Naive B cell (primary cell): ENCODE results near the gene TXNDC16. TPM values are rescaled to one million over a fixed set of nuclear protein-coding genes. Genes with fewer than 3 reads are reported as not detected.
A peak's percentile ranks its signal among the peaks of the same experiment; 100 is the strongest.

ENCODE experiments used
- ATAC-seq, 2 donors: fragments of 150-1000 bp; cut with Tn5 transposase; 2 replicates each; pipeline ENCODE4 v1.10.0; 2021; ENCODE audit warnings: low read depth in 2 of 2, mild to moderate bottlenecking in 2 of 2, moderate library complexity in 2 of 2
- DNase-seq: peaks from one replicate; pipeline ENCODE4 v3.0.0; 2022
- H3K27ac Mint-ChIP-seq, 6 donors: one replicate each; pipeline ENCODE4 v1.8.0; 2020 to 2022; ENCODE audit warnings: mild to moderate bottlenecking in 6 of 6, mixed read lengths in 6 of 6, moderate library complexity in 5 of 6, inconsistent platforms in 2 of 6
- H3K27me3 Mint-ChIP-seq, 3 donors: one replicate each; pipeline ENCODE4 v1.8.0; 2021 to 2022; ENCODE audit warnings: mixed read lengths in 3 of 3, mild to moderate bottlenecking in 1 of 3
- H3K36me3 Mint-ChIP-seq, 2 donors: one replicate each; pipeline ENCODE4 v1.8.0; 2020 to 2022; ENCODE audit warnings: mixed read lengths in 2 of 2, inconsistent platforms in 1 of 2, mild to moderate bottlenecking in 1 of 2
- H3K4me1 Mint-ChIP-seq, 3 donors: one replicate each; pipeline ENCODE4 v1.8.0; 2020 to 2022; ENCODE audit warnings: mixed read lengths in 3 of 3, inconsistent platforms in 1 of 3, mild to moderate bottlenecking in 1 of 3, moderate library complexity in 1 of 3
- H3K4me3 Mint-ChIP-seq, 8 donors: one replicate each; pipeline ENCODE4 v1.8.0; 2020 to 2022; ENCODE audit warnings: mild to moderate bottlenecking in 8 of 8, mixed read lengths in 8 of 8, moderate library complexity in 8 of 8, inconsistent platforms in 2 of 8
- H3K9me3 Mint-ChIP-seq, 7 donors: one replicate each; pipeline ENCODE4 v1.8.0; 2020 to 2022; ENCODE audit warnings: mixed read lengths in 7 of 7, mild to moderate bottlenecking in 5 of 7, inconsistent platforms in 2 of 7, moderate library complexity in 1 of 7
- polyA plus RNA-seq, 6 donors: library from polyadenylated mRNA; unstranded; fragments of 300-500 nt; fragmentation: Illumina TruSeq; gene quantifications; one replicate each; pipeline ENCODE4 v1.2.3, GENCODE V29; 2021; ENCODE audit warnings: low read depth in 6 of 6

TXNDC16 gene
- polyA plus RNA-seq, 6 donors from 2014 or later: 0.78 to 1.9 (median 1.4) TPM; not detected in 1

DNA sequence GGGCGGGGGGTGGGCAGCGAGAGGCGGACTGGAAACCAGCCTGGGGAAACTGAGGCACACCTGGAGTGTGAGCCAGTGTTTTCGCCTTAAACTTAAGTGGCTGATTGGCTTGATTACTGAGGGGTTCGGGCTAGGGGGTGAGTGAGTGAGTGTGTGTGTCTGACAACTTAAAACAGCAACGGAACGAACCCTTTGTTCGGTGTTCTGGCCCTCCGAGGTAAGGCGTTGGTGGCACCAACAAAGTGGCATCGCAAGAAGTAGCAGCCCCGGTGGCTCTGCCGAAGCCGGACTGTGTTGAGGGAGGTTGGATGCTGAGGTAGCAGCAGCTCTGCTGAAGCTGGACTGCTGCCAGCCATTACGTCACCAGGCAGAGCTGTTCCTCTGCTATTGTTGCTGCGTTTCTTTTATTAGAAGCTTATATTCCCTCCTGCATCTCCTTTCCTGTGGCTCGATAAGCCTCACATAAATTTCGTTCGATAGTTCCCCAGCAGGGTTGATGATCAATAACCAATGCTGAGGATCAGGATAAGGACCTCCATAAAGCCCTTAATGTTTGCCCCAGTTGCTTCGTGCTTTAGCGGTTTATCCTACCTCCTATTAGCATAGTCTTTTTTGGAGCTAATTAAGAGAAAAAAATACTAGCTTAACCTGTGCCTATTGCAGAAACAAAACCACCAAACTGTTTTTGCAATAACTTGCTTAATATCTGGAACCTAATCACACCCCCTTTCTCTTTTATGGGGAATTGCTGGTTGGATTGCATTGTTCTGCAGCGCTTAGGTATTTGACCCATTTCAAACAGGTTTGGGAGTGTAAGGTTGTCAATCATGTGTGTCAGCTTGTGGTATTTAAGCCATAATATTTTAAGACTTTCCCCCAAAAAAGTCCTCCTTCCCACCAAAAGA, 1.6 kb upstream of the TXNDC16 start:
- Mint-ChIP-seq H3K27me3 (peaks cover 0 to 4% (median 0%) of the 10 kb centered on the region in 3 donors), H3K27ac (peak overlapping the region; percentile 88 to 94 (median 93)), H3K9me3 (peaks cover 0 to 8% (median 1%) of the 10 kb centered on the region in 7 donors), H3K4me1 (peaks cover 14 to 22% (median 15%) of the 10 kb centered on the region in 3 donors), H3K36me3 (peaks cover 0 to 6% of the 10 kb centered on the region in 2 donors), H3K4me3 (peak overlapping the region; percentile 90 to 97 (median 96))
- DNase-seq (peak; percentile 74), ATAC-seq (peak; percentile 9 to 11)

DNA sequence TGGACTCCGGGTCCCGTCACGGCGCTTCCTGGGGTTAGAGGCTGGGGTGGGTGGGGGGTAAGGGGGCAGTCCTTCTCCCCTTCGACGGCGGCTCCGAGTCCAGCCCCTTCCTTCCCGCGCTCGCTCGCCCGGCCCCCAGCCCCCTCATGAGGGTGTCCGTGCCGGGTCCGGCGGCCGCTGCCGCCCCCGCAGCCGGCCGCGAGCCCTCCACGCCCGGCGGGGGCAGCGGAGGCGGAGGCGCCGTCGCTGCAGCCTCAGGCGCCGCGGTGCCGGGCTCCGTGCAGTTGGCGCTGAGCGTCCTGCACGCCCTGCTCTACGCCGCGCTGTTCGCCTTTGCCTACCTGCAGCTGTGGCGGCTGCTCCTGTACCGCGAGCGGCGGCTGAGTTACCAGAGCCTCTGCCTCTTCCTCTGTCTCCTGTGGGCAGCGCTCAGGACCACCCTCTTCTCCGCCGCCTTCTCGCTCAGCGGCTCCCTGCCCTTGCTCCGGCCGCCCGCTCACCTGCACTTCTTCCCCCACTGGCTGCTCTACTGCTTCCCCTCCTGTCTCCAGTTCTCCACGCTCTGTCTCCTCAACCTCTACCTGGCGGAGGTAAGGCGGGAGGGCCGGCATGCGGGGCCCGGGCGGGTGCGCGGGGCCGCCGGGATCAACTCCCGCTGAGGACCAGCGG, 831 bp upstream of the TXNDC16 start:
- peaks cover 14 to 22% (median 15%) of the 10 kb centered on the region in 3 donors for H3K4me1 Mint-ChIP-seq
- H3K4me3 Mint-ChIP-seq: peak overlapping the region; percentile 90 to 97 (median 96)
- H3K9me3 Mint-ChIP-seq: no peaks in the 10 kb centered on the region
- peaks cover 0 to 4% (median 0%) of the 10 kb centered on the region in 3 donors for H3K27me3 Mint-ChIP-seq
- H3K36me3 Mint-ChIP-seq: no peaks in the 10 kb centered on the region
- DNase-seq: peak; percentile 46
- H3K27ac Mint-ChIP-seq: peak overlapping the region; percentile 44 to 94 (median 84)
- ATAC-seq: peak; percentile 16 to 22

DNA sequence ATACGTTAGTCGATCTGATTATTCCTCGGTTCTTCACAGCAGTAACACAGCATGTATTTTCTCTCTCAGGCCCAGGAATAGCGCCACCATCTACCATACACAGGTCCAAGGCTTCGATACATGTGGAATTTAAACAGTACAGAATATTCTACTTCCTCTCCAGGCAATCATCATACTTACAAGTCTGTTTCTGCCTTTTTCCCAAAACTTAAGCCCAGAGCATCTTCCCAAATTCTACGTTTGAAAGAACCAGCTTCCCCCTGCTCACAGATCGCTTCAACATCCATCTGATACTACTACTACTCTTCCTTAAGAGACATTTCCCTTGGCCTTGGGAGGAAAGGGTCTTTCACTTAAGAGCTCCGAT, 626 bp downstream of the TXNDC16 start:
- Mint-ChIP-seq H3K4me3 (peak overlapping the region; percentile 81 to 96 (median 90)), H3K27me3 (peaks cover 0 to 4% (median 0%) of the 10 kb centered on the region in 3 donors), H3K36me3 (no peaks in the 10 kb centered on the region), H3K4me1 (peaks cover 14 to 22% (median 15%) of the 10 kb centered on the region in 3 donors), H3K27ac (peak overlapping the region; percentile 87 to 96 (median 90)), H3K9me3 (no peaks in the 10 kb centered on the region)
- DNase-seq (peak; percentile 19), ATAC-seq (no peak)

DNA sequence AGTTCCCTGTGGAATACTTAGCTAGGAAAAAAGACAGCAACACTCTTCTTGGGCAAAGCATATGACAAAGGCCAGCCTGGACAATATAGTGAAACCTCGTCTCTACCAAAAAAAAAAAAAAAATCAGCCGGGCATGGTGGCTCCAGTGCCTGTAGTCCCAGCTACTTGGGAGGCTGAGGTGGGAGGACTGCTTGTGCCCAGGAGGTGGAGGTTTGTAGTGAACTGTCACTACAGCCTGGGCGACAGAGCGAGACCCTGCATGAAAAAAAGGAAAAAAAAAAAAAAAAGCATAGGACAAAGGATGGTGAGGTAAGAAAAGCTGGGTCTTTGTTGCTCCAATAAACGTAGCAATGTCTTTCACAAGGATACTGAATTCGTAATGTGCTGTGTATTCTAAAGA, 1.1 kb downstream of the TXNDC16 start:
- no peak for DNase-seq
- ATAC-seq: no peak
- Mint-ChIP-seq H3K9me3 (no peaks in the 10 kb centered on the region), H3K36me3 (no peaks in the 10 kb centered on the region), H3K27ac (peak overlapping the region in 3 of 6 donors; percentile 87 to 88 (median 88)), H3K4me1 (peaks cover 17 to 22% (median 20%) of the 10 kb centered on the region in 3 donors), H3K27me3 (peaks cover 0 to 4% (median 0%) of the 10 kb centered on the region in 3 donors), H3K4me3 (peak overlapping the region; percentile 81 to 96 (median 90))

DNA sequence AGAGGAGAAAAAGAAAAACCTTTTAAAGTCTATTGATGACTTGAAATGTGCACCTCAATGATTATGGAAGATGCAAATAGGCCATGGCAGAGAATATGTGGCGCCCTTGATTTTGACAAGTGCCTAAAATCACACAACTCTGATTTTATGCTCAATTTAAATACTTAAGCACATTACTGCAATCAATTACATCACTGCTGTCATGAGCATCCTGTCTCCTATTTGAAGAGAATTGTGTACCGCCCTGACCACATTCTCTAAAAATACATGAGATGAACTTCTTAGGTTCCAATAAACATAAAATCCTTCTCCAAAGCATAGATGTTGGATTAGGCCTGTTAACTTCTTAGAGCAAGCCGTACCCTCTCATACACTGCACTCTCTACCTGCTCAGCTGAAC, 1.6 kb downstream of the TXNDC16 start:
- Mint-ChIP-seq H3K27me3 (peaks cover 0 to 4% (median 0%) of the 10 kb centered on the region in 3 donors), H3K27ac (no peak overlapping the region), H3K4me3 (peak overlapping the region in 6 of 8 donors; percentile 13 to 90 (median 70)), H3K9me3 (no peaks in the 10 kb centered on the region), H3K36me3 (no peaks in the 10 kb centered on the region), H3K4me1 (peaks cover 23 to 27% (median 25%) of the 10 kb centered on the region in 3 donors)
- DNase-seq (no peak), ATAC-seq (no peak)

DNA sequence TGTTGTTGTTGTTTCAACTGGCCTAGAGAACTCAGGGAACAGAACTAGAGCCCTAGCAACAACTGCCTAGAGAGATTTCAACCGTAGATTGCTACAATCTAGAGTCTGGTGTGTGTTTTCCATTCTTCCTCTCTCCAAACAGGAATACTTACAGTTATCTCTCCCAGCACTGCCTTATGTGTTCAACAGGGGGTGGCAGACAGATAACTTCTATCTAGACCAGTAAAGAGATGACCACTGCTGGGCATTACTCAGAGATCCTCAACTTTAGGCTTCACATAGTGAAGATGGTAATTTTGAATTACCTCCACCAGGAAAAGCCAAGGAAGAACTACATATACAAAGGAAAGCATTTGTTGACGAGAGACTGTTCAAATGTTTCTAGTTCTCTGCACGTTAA, 4.8 kb downstream of the TXNDC16 start:
- H3K27me3 Mint-ChIP-seq: no peaks in the 10 kb centered on the region
- H3K4me1 Mint-ChIP-seq: peaks cover 17 to 21% (median 20%) of the 10 kb centered on the region in 3 donors
- H3K27ac Mint-ChIP-seq: no peak overlapping the region
- no peak overlapping the region for H3K4me3 Mint-ChIP-seq
- no peak for ATAC-seq
- H3K9me3 Mint-ChIP-seq: no peaks in the 10 kb centered on the region
- DNase-seq: no peak
- H3K36me3 Mint-ChIP-seq: peaks cover 0 to 4% of the 10 kb centered on the region in 2 donors

DNA sequence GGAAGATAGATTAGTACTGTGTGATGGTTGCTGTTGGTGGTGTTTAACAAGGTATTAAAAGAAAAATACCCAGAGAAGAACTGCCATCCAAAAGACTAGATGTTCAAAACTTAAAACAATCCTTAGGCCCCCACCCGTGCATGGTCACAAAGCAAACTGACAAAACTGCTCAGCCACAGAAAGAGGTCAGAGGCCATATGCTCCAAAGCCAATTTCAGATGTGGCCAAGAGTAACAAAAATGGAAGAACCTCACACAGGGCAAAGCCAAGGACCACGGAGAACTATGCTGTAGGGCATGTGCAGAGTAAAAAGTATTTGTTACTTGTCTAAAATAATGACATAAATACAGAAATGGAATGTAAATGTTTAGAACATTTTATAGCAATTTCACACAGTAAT, 5.3 kb downstream of the TXNDC16 start:
- Mint-ChIP-seq H3K27ac (no peak overlapping the region), H3K4me3 (no peak overlapping the region), H3K27me3 (no peaks in the 10 kb centered on the region), H3K9me3 (no peaks in the 10 kb centered on the region), H3K36me3 (peaks cover 0 to 4% of the 10 kb centered on the region in 2 donors), H3K4me1 (peaks cover 17 to 21% (median 20%) of the 10 kb centered on the region in 3 donors)
- DNase-seq: no peak
- no peak for ATAC-seq

DNA sequence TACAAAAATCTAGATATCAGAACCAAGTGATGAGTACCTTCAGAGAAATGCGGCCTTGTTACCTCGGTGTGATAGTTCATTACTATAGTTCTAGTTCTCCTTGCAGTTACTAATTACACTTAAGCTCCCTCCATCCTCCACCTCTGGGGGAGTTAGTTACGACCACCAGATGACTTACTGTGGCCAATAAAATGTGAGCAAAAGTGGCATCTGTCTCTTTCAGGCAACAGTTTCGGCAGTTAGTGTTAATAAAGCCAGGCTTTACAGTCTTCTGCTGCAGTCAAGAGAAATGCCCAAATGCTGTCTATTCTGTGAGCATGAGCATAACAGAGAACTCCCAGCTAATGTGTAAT, 6.0 kb downstream of the TXNDC16 start:
- peaks cover 11 to 16% (median 13%) of the 10 kb centered on the region in 3 donors for H3K4me1 Mint-ChIP-seq
- no peaks in the 10 kb centered on the region for H3K9me3 Mint-ChIP-seq
- DNase-seq (no peak), ATAC-seq (no peak)
- H3K36me3 Mint-ChIP-seq: peaks cover 0 to 4% of the 10 kb centered on the region in 2 donors
- H3K4me3 Mint-ChIP-seq: peak overlapping the region in 1 of 8 donors; percentile 37
- H3K27me3 Mint-ChIP-seq: no peaks in the 10 kb centered on the region
- H3K27ac Mint-ChIP-seq: no peak overlapping the region

DNA sequence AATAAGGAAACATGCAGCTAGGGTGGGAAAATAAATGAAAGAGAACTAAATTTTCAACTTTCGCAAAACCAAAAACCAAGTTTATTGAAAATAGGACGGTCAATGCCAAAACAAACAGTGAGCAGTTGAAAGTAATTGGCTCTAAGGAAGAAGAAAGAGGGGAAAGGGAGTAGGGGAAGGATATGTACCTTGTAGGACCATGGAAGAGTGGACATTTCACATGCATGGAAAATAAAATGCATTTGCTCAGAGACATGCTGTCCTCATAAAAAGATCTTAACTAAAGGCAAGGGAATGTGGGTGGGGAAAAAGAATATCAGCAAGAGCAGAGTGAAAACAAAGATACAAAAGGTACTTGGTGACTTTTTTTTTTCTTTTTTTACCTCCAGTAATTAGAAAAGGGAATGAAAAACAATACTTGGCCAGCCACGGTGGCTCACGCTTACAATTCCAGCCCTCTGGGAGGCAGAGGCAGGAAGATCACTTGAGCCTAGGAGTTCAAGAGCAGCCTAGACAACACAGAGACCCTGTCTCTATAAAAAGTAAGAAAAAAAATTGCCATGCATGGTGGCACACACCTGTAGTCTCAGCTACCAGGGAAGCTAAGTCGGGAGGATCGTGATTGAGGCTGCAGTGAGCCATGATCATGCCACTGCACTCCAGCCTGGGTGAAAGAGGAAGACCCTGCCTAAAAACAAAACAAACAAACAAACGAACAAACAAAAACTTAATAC, 6.6 kb downstream of the TXNDC16 start:
- DNase-seq (no peak), ATAC-seq (no peak)
- Mint-ChIP-seq H3K4me1 (peaks cover 11 to 12% (median 11%) of the 10 kb centered on the region in 3 donors), H3K27me3 (no peaks in the 10 kb centered on the region), H3K9me3 (no peaks in the 10 kb centered on the region), H3K36me3 (peaks cover 0 to 4% of the 10 kb centered on the region in 2 donors), H3K27ac (peak overlapping the region in 1 of 6 donors; percentile 22), H3K4me3 (peak overlapping the region in 1 of 8 donors; percentile 37)

DNA sequence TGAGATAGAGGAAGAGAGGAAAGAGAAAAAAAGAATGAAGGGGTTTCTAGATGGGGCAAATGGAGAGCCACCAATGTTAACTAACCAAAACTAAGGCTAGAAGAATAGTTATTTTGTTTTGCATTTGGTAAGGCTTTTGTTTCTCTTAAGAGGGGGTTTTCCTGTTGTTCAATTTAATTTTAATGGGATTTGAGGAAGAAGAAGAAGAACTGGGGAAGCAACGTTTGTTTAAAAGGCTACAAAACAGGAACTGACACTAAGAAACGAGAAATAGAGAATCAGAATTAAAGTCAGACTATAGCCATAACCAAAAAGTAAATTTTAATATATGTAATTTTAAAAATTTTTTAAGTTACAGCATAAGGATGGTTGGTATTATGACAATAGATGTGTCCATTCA, 13.7 kb downstream of the TXNDC16 start:
- Mint-ChIP-seq H3K27ac (peak overlapping the region in 1 of 6 donors; percentile 2), H3K9me3 (no peaks in the 10 kb centered on the region), H3K4me3 (peak overlapping the region in 2 of 8 donors; percentile 3 to 12)

DNA sequence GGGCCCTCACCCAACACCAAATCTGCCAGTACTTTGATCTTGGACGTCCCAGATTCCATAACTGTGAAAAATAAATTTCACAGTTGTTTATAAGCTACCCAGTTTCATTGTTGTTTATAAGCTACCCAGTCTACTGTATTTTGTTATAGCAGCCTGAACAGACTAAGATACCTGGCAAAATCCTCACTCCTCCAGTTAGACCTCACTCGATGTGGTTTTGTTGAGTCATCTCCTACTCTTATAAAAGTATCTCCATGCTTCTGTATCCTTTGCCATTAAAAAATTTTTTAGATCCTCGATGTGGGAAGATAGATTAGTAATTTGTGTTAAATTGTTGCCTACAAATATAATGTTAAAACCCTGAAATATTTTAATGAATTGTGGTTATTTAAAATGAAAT, 16.0 kb downstream of the TXNDC16 start:
- Mint-ChIP-seq H3K27ac (no peak overlapping the region), H3K4me3 (no peak overlapping the region), H3K4me1 (peaks cover 8 to 15% (median 12%) of the 10 kb centered on the region in 3 donors), H3K27me3 (no peaks in the 10 kb centered on the region), H3K9me3 (no peaks in the 10 kb centered on the region), H3K36me3 (peaks cover 14% of the 10 kb centered on the region in 2 donors)
- ATAC-seq (no peak), DNase-seq (no peak)

More for the DNA sequence above, 13.7 kb downstream of the TXNDC16 start:
- ATAC-seq (peak; percentile 21 to 41), DNase-seq (no peak)
- Mint-ChIP-seq H3K4me1 (peaks cover 8 to 15% (median 12%) of the 10 kb centered on the region in 3 donors), H3K36me3 (peaks cover 14 to 17% of the 10 kb centered on the region in 2 donors), H3K27me3 (no peaks in the 10 kb centered on the region)

DNA sequence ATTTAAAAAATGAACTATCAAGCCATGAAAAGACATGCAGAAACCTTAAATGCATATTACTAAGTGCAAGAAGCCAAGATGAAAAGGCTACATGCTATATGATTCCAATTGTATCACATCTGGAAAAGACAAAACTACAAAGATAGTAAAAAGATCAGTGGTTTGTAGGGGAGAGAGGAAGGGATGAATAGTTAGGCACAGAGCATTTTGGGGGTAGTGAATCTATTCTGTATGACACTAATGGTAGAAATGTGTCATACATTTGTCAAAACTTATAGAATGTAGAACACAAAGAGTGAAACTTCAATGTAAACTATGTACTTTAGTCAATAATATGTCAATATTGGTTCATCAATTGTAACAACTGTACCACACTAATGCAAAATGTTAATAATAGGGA, 20.8 kb downstream of the TXNDC16 start:
- Mint-ChIP-seq H3K4me3 (no peak overlapping the region), H3K27me3 (no peaks in the 10 kb centered on the region), H3K9me3 (no peaks in the 10 kb centered on the region), H3K36me3 (peaks cover 9 to 14% of the 10 kb centered on the region in 2 donors), H3K27ac (no peak overlapping the region), H3K4me1 (no peaks in the 10 kb centered on the region)
- no peak for DNase-seq
- no peak for ATAC-seq

DNA sequence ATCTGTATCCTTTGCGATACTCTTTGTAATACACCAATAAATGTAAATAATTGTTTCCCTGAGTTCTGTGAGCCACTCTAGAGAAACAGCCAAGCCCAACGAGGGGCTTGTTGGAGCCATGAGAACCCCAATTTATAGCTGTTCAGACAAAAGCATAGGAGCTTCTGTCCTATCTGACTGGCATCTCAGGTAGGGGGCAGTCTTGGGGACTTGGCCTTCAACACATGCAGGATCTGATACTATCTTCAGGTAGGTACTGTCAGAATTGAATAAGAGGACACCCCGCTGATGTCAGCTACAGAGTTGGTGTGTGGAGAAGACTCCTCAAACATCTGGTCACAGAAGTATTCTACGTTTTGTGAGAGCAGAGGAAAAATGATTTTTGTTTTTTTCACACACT, 25.3 kb downstream of the TXNDC16 start:
- ATAC-seq (no peak), DNase-seq (no peak)
- Mint-ChIP-seq H3K27me3 (no peaks in the 10 kb centered on the region), H3K36me3 (peaks cover 0 to 6% of the 10 kb centered on the region in 2 donors), H3K9me3 (no peaks in the 10 kb centered on the region), H3K4me3 (no peak overlapping the region), H3K4me1 (no peaks in the 10 kb centered on the region), H3K27ac (no peak overlapping the region)
